SHP77 treated with DMSO at 0.1 percent for 48 hours (cell line): ENCODE measurements around the gene ACVR1B.
A peak's percentile ranks its signal among the peaks of the same experiment; 100 is the strongest.

Source experiments
- DNase-seq: peaks from one replicate; lab custom pipeline; 2025; lab: John Stamatoyannopoulos, UW

Gene ACVR1B

DNA sequence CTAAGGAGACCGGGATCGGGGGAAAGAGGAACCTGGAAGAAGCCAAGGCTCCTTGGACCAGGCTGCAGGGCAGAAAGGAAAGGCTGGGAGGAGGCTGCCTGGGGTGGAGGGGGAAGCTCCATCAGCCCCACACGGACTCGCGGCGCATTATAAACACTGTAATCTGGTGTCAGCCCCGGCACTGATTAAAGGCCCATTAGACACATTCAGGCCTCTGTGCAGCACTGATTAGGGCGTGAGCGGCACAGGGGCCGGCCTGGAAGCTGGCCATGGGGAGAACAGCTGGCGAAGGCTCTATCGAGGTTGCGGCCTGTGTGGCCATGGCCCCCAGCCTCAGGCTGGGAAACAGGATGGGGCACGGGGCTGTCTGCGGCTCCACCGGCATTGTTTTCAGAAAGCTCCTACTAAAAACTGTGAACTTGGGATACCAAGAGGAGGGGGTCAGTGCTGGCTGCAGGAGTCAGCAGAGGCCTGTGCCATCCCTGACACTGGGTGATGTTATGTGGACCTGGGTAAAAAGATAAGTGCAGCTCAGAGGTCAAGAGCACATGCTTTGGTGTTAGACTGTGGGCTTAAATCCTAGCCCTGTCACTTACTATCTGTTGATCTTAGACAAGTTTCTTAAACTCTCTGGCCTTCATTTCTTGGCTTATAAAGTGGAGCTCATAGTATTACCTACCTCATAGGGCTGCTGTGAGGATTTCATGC lies 33.6 kb upstream of the ACVR1B start:
- no peak for DNase-seq

DNA sequence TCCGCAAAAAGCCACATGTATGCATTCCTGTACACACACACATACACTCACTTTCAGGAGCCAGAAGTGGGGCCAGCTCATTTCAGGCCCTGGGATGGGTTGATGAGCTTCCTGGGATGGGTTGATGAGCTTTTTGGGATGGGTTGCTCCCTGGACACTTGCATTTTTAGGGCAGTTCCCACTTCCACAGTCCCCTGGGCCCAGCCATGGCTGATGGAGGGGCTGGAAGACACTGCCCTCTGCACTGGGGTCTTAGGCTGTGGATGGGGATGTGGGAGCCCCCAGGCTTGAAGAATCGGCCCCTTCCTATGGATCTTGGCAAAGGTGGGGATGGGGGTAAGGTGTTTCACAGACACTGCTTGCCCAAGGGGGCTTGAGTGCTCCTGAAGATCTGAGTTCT lies 31.5 kb upstream of the ACVR1B start:
- DNase-seq: no peak

- no peak for DNase-seq
Observed at GRCh38 chr12:51921017-51921725, 30.3 kb upstream of the ACVR1B start.

- DNase-seq: no peak
Observed at GRCh38 chr12:51922146-51922545, 29.4 kb upstream of the ACVR1B start.

DNA sequence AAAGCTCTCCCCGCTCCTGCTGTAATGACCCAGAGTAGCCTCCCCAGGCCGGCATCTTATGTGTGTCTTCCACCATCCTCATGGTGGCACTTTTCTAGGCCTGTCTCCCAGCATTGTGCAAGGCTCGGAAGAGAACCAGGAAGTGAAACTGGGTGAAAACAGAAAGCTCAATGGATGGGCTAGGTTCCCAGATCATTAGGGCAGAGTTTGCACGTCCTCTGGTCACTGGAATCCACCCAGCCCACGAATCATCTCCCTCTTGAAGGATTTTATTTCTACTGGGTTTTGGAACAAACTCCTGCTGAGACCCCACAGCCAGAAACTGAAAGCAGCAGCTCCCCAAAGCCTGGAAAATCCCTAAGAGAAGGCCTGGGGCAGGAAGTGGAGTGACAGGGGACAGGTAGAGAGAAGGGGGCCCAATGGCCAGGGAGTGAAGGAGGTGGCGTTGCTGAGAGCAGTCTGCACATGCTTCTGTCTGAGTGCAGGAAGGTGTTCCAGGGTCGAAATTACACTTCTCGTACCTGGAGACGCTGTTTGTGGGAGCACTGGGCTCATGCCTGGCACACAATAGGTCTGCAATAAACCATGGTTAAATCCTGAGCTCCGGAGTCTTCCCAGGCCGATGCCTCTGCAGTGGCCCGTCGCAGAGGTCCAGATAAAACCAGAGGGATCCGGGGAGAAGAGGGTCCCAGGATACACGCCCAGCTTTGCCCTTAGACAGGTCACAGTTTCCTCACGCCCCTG lies 28.6 kb upstream of the ACVR1B start:
- DNase-seq: no peak

DNA sequence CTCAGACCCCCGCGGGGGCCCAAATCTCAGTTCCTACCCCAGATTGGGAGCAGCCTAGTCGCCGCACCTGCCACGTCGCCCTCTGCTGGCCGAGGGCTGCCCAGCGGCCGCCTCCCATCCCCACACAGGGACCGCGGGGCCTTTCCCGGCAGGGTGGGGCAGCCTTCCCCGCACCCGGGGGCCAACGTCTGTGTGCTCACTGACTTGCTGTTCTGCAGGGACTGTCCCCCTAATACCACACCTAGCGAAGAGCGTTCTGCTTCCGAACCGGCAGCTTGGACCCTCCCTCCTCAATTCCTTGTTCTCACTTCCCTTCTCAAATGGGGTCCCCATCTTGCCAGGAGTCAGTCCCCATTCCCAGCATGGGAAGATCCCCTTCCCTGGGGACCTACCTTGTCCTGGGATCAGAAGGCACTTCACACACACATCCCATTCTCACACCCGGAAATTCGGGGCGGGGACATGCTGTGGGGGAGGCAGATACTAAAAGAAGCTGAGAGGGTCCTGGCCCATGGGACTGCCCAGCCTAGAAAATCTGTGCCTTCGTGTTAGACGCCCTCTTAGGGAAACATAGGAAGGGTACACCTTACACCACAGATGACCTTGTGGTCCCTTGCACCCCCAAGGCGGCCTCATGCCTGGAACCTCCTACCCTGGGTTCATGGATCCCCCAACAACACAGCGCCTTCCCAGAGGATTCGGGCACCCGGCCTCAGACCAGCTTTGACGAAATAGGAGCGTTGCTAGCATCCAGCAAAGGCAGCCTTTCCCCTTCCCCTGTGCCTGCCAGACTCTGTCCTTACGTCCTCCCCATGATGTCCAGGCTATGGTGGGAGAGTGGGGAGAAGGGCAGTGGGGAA lies 27.8 kb upstream of the ACVR1B start:
- no peak for DNase-seq

GRCh38 chr12:51924551-51925319 lies 26.8 kb upstream of the ACVR1B start:
- DNase-seq: no peak

GRCh38 chr12:51925346-51926063 lies 26.0 kb upstream of the ACVR1B start:
- DNase-seq: no peak

GRCh38 chr12:51926064-51926632 lies 25.4 kb upstream of the ACVR1B start:
- no peak for DNase-seq

DNA sequence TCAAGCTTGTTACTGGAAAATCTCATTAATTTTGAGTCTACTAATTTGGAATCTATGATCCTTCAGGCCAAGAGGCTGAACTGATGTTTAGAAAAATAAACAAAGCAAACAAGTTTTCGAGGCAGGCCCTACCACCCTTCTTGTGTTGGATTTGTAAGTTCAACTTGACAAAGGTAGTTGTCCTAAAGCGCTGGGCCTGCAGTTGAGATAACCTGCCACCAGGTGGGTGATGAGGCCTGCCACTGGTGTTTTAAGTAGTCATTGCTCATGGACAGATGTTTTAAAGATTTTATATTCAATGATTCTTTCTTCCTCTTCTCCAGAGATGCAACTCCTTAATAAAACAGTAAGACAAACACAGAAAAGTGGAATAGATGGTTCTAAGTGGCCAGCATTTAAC lies 24.8 kb upstream of the ACVR1B start:
- DNase-seq: no peak

GRCh38 chr12:51932218-51933076 lies 19.1 kb upstream of the ACVR1B start:
- DNase-seq: no peak

GRCh38 chr12:51934080-51934479 lies 17.4 kb upstream of the ACVR1B start:
- DNase-seq: no peak

DNA sequence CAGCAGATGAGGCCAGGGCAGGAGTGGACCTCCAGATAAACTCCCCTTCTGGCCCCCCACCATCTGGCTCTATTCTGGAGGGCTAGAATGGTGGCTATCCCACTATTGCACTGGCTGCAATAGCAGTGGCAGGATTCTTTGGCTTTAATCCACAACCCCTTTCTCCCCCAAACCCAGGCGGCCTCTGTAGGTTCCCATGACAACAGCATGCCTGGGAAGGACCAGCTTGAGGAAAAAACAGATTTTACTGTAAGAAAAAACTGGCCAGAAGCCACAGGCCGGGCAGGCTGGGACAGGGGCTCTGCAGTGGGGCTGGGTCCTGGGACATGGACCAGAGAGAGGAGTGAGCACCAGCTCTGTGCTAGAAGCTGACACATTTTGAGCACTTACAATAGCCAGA lies 13.6 kb upstream of the ACVR1B start:
- no peak for DNase-seq

DNA sequence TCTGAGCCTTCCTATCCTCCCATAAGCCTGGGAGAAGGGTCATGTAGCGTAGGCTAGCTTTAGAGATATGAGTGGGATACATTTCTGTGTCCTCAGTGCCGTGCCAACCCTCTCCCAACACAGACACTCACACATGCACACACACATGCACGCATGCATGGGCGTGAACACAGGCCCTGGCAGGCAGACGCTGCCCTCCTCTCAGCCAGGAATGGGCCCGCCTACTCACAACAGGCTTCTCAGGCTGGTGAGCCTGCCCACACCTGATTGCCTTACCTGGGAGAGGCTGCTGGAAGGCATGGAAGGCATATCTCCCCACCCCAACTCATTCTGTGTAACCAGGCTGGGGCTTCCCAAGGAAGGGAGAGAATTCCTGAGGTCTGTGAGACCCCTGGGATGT lies 12.8 kb upstream of the ACVR1B start:
- no peak for DNase-seq

DNA sequence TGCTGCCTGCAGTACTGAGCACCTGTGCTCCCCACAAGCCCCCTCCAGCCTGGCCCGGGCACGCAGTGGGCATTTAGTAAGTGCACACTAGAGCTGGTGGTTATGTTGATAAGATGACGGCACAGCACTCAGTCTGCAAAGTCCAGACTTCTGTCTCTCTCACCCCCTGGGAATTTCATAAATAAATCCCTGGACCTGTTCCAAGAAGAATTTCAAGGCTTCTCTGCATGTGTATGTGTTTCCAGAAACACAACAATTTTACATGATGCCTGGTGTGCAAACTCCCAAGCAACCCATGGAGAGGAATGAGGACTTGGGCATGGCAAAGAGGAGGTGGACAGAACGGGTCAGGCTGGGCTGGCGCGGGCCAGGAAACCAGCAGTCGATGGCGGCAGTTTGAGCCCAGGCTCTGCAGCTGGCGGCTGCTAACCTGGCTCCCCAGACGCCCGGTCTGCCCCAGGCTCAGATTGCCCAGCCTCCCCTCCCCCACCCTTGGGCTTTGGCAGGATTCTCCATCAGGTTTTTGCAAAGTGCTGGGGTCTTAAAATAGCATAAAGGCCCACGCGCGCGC lies 10.4 kb upstream of the ACVR1B start:
- DNase-seq: peak; percentile 48

GRCh38 chr12:51941604-51942003 lies 9.9 kb upstream of the ACVR1B start:
- no peak for DNase-seq

DNA sequence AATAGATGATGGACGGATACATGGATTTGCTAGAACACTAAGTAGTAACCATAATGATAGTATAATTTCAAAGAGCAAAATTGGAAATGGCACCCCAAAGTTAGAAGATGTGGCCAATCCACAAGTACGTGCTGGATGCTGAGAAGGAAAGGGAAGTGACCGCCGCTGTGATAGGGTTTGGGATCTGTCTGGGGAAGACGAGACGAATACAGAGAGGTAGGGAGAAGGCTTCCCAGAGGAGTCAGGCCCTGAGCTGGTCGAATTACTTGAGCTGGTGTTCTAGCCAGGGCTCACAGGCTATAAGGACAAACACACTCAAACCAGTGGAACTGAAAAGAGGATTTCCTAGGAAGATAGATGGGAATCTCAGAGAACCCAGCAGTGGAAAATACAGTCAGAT lies 9.4 kb upstream of the ACVR1B start:
- no peak for DNase-seq

DNA sequence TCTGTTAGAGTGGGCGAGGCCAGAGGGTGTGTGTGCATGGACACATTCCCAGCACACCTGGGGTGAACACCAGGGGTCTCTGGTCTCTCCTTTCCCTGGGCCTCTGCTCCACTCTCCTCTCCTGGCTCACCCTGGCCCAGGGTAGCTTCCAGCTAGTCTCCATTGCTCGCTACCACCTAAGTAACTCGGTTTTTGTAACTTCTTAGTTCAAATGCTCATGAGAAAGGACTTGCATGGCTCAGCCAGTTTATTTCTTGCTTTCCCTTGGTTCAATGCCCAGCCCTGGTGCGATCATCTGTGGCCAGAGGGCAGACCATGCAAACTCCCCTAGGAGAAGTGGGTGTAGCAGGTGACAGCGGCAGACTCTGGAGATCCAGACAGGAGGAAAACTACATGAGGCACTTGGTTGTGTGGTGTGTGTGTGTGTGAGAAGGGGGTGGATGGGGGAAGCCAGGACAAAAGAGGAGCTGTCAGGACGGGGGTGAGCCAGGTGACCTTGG lies 8.9 kb upstream of the ACVR1B start:
- no peak for DNase-seq

DNA sequence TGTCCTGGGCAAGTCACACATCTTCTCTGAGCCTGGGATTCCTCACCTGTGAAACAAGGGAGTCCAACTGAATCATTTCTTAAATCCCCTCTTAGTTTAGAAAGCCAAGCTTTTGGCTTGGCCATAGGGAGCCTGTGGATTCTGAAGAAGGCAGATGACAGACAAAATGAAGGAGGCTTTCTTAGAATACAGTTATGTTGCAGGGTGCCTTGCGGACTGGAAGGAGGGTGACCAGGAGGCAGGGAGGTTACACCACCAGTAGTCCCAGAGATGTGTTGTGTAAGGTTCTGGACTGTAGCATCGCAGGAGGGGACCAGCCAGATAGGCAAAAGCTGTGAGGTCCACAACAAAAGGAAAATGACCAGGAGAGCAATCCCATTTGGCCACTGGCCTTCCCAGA lies 8.2 kb upstream of the ACVR1B start:
- DNase-seq: no peak
